Ectodermal cell (in vitro differentiated cells): ENCODE results near the gene ARMC9.

Experiments
- H3K27ac ChIP-seq: 2 replicates; pipeline ENCODE4 v1.7.0; 2013; ENCODE audit warnings: mild to moderate bottlenecking, low read depth, low read length; ENCODE audit not compliant: insufficient read depth, poor library complexity, severe bottlenecking
- H3K27me3 ChIP-seq: 2 replicates; pipeline ENCODE4 v1.7.0; 2013; ENCODE audit warnings: mild to moderate bottlenecking, low read length; ENCODE audit not compliant: insufficient read depth, control insufficient read depth, poor library complexity, severe bottlenecking
- H3K36me3 ChIP-seq: one replicate; pipeline ENCODE4 v1.7.0; 2013; ENCODE audit warnings: low read length; ENCODE audit not compliant: control insufficient read depth, insufficient read depth
- H3K4me1 ChIP-seq: one replicate; pipeline ENCODE4 v1.7.0; 2013; ENCODE audit warnings: low read length; ENCODE audit not compliant: control insufficient read depth, insufficient read depth
- H3K4me3 ChIP-seq: 2 replicates; pipeline ENCODE4 v1.7.0; 2013; ENCODE audit warnings: low read depth, low read length, control low read depth; ENCODE audit not compliant: insufficient read depth
- H3K9me3 ChIP-seq: 2 replicates; pipeline ENCODE4 v1.7.0; 2013; ENCODE audit warnings: mild to moderate bottlenecking, low read length, moderate library complexity; ENCODE audit not compliant: control insufficient read depth
- WGBS, 2 experiments: methylation state at CpG; one replicate each; pipeline ENCODE4 v1.1.7; 2013; ENCODE audit warnings: missing lambda C conversion rate in 2 of 2; 5-methylcytosine and 5-hydroxymethylcytosine counted together

ARMC9 gene

GRCh38 chr2:231386446-231386845 lies 188.0 kb downstream of the ARMC9 start:
- Histone ChIP-seq H3K9me3 (no peaks in the 10 kb centered on the region), H3K4me3 (no peak overlapping the region), H3K27ac (no peak overlapping the region), H3K4me1 (peaks cover 5% of the 10 kb centered on the region), H3K36me3 (no peaks in the 10 kb centered on the region), H3K27me3 (no peaks in the 10 kb centered on the region)
- 91 to 94% methylated on average over 3 of the region's 3 CpGs for WGBS, 2 experiments

GRCh38 chr2:231387904-231388724 lies 189.7 kb downstream of the ARMC9 start:
- peaks cover 11% of the 10 kb centered on the region for H3K4me1 ChIP-seq
- no peaks in the 10 kb centered on the region for H3K9me3 ChIP-seq
- no peak overlapping the region for H3K4me3 ChIP-seq
- WGBS, 2 experiments: 79 to 82% methylated on average over 26 of the region's 26 CpGs
- no peaks in the 10 kb centered on the region for H3K36me3 ChIP-seq
- no peak overlapping the region for H3K27ac ChIP-seq
- no peaks in the 10 kb centered on the region for H3K27me3 ChIP-seq

- no peaks in the 10 kb centered on the region for H3K36me3 ChIP-seq
- H3K9me3 ChIP-seq: no peaks in the 10 kb centered on the region
- peaks cover 11% of the 10 kb centered on the region for H3K4me1 ChIP-seq
- H3K27ac ChIP-seq: no peak overlapping the region
- H3K27me3 ChIP-seq: no peaks in the 10 kb centered on the region
- WGBS, 2 experiments: 87 to 89% methylated on average over 15 of the region's 15 CpGs
- H3K4me3 ChIP-seq: no peak overlapping the region
Observed at GRCh38 chr2:231388725-231389346, 190.4 kb downstream of the ARMC9 start.

GRCh38 chr2:231390667-231391066 lies 192.2 kb downstream of the ARMC9 start:
- Histone ChIP-seq H3K4me1 (peaks cover 11% of the 10 kb centered on the region), H3K9me3 (no peaks in the 10 kb centered on the region), H3K36me3 (no peaks in the 10 kb centered on the region), H3K27ac (no peak overlapping the region), H3K27me3 (peaks cover 15% of the 10 kb centered on the region), H3K4me3 (no peak overlapping the region)
- 94 to 95% methylated on average over 8 of the region's 8 CpGs for WGBS, 2 experiments

- Histone ChIP-seq H3K27me3 (peaks cover 28% of the 10 kb centered on the region), H3K4me3 (no peak overlapping the region), H3K27ac (no peak overlapping the region), H3K36me3 (no peaks in the 10 kb centered on the region), H3K4me1 (peaks cover 11% of the 10 kb centered on the region), H3K9me3 (no peaks in the 10 kb centered on the region)
- 91 to 92% methylated on average over 7 of the region's 7 CpGs for WGBS, 2 experiments
Observed at GRCh38 chr2:231391981-231392380, 193.6 kb downstream of the ARMC9 start.

GRCh38 chr2:231392431-231393148 lies 194.2 kb downstream of the ARMC9 start:
- no peaks in the 10 kb centered on the region for H3K9me3 ChIP-seq
- 89 to 90% methylated on average over 14 of the region's 14 CpGs for WGBS, 2 experiments
- no peak overlapping the region for H3K27ac ChIP-seq
- H3K4me1 ChIP-seq: peaks cover 11% of the 10 kb centered on the region
- no peaks in the 10 kb centered on the region for H3K36me3 ChIP-seq
- peaks cover 34% of the 10 kb centered on the region for H3K27me3 ChIP-seq
- H3K4me3 ChIP-seq: no peak overlapping the region

- Histone ChIP-seq H3K36me3 (no peaks in the 10 kb centered on the region), H3K9me3 (no peaks in the 10 kb centered on the region), H3K4me1 (peaks cover 8% of the 10 kb centered on the region), H3K27me3 (peaks cover 35% of the 10 kb centered on the region), H3K27ac (no peak overlapping the region), H3K4me3 (no peak overlapping the region)
- WGBS, 2 experiments: 70 to 75% methylated on average over 17 of the region's 17 CpGs
Observed at GRCh38 chr2:231393149-231394131, 195.0 kb downstream of the ARMC9 start.

GRCh38 chr2:231394211-231395141 lies 196.0 kb downstream of the ARMC9 start:
- Histone ChIP-seq H3K9me3 (no peaks in the 10 kb centered on the region), H3K27ac (no peak overlapping the region), H3K4me3 (no peak overlapping the region), H3K36me3 (no peaks in the 10 kb centered on the region), H3K27me3 (peaks cover 35% of the 10 kb centered on the region), H3K4me1 (peaks cover 6% of the 10 kb centered on the region)
- 71 to 74% methylated on average over 13 of the region's 13 CpGs for WGBS, 2 experiments
